Measurements from ENCODE around the gene ARHGAP24.

ARHGAP24 gene

DNA sequence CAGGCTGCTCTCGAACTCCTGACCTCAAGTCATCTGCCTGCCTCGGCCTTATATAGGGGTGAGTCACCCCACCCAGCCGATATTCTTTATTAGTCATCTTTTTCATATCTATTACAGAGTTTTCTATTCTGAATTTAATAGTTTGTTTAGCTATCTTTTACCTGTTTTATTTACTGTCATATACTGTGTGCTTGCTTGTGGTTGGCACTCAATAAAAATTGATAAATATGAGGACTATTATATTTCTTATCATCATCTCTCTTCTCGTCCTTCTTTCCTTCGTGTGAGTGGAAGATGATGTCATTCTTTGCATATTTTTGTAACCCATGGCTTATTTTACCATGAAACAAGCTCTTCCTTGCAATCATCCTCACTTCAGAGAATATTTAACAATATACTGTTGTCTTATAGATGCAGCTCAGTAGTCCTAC lies 265.5 kb downstream of the ARHGAP24 start:
- DNase-seq (ENCODE audit: low read depth in 2 of 2) = no peak

GRCh38 chr4:85741381-85741780 lies 266.4 kb downstream of the ARHGAP24 start:
- no peak for DNase-seq (ENCODE audit: low read depth in 2 of 2)

DNA sequence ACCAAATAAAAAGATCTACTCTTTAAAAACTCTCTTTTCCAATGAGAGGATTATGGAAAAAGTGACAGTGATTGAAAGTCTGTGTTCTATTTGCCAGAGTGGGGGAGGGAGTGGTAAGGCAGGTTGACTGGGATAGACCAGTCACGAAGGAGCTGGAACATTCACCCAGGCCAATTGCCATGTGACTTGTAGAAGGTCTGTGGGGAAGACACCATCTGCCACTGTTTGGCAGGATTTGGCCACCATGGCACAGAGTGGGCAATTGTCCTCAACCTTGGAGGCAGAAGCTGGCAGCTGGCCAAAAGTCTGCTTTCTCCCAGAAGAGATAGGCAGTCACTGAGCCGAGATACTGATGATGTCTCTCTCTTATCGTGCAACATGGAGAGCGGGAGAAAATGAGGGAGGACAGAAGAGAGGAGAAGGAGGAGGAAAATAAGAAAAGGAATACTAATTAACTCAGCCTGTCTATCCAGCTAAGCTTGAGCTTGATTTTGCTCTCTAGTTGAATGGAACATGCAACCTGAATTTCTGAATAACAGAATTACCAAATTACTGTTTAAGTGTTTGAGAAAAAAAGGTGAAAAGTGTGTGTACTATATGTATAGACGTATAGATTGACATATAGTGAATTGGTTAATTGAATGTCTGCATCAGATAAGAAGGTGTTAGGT lies 267.1 kb downstream of the ARHGAP24 start:
- DNase-seq (ENCODE audit: low read depth in 2 of 2) = no peak

- no peak for DNase-seq (ENCODE audit: low read depth in 2 of 2)
Observed at GRCh38 chr4:85744950-85745349, 270.0 kb downstream of the ARHGAP24 start.

DNA sequence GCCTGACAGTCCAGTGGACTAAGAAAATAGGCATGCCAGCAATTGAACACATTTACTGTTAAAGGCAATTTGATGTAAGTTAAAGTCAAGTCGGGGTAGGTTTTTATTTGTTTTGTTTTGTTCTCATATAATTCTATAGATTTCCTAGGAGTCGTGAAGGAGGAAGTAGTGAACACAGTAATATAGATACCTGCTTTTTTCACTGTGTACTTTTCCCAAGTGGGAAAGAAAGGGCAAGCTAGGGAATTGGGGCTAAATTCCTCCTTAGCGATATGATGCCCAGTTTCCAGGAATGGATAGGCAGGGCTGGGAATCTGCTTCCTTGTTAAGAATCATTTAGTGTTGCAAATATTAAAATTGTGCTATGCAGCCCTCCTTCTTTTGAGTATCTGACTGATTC lies 271.0 kb downstream of the ARHGAP24 start:
- no peak for DNase-seq (ENCODE audit: low read depth in 2 of 2)

DNA sequence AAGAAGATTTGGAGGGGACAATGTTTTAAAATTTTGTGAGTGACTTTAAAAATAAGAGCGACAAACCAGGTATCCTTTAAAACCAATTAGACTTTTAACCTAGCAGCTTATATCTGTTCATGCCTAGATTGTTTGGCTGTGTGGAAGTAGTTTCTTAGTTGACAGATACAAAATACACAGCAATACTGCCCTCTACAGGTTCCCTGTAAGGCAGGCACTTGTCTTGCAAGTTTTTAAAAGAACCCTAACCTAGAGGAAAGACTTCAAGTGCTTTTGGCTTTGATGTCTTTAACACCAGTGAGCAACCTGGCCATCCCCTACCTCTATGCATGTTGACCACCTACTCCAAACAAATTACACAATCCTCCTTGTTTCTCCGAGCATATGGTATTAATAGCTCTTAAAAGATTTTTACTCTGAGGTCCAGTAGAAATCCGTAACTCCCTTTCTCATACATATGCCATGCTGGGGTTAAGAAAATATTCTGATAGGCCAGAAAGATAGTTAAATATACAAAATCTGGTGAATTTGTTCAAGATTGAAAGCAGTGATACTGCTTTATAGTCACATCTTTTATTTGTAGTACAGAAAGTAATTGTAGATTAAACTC lies 273.0 kb downstream of the ARHGAP24 start:
- no peak for DNase-seq (ENCODE audit: low read depth in 2 of 2)

- DNase-seq (ENCODE audit: low read depth in 2 of 2) = no peak
Observed at GRCh38 chr4:85748654-85749053, 273.7 kb downstream of the ARHGAP24 start.

- DNase-seq (ENCODE audit: low read depth in 2 of 2) = no peak
Observed at GRCh38 chr4:85751866-85752265, 276.9 kb downstream of the ARHGAP24 start.

DNA sequence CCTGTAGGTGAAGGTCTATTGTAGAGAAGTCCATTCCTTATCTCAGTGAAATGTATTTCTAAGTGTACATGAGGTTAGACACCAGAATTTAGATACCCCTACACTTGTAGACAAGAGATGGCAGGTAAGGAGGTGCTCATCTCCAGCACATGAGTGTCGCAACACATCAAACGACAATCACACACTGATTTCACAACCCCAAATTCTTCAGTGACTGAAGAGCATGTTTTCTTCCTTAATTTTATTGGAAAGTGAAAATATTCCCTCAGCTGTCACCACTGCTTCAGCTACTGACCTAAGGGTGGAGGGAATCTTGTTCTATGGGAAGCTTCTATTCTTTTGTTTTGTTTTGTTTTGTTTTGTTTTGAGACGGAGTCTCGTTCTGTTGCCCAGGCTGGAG lies 280.3 kb downstream of the ARHGAP24 start:
- DNase-seq (ENCODE audit: low read depth in 2 of 2) = no peak

DNA sequence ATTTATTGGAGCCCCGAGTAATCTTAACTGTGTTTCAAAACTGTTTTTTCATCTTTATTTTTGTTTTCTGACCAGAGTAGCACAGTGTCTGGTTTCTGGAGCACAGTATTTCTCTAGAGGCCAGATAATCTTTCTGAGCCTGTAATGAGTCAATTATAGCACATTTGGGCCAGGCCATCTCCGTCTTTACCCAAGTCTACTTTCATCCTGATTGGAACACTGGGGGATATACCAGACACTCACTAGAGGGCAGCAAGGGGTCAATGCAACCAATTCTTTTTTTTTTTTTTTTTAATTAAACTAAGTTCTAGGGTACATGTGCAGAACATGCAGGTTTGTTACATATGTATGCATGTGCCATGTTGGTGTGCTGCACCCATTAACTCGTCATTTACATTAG lies 282.0 kb downstream of the ARHGAP24 start:
- no peak for DNase-seq (ENCODE audit: low read depth in 2 of 2)

DNA sequence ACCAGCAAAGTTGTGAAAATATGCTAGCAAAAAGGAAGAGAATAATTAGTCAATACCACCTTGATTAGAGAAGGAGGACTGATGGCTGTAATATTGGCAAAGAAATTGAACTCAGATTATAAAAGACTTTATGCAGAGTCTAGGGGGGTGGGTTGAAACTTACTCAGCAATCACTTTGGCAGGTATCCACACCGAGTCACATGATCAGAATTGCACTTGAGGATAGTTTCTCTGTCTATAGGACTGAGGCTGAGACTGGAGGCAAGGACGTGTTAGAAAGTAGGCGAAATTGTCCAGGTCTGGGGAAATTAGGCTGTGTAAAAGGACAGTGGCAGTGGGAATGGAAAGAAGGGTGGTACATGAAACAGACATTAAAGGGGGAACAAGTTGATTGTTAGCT lies 284.4 kb downstream of the ARHGAP24 start:
- DNase-seq (ENCODE audit: low read depth in 2 of 2) = no peak

DNA sequence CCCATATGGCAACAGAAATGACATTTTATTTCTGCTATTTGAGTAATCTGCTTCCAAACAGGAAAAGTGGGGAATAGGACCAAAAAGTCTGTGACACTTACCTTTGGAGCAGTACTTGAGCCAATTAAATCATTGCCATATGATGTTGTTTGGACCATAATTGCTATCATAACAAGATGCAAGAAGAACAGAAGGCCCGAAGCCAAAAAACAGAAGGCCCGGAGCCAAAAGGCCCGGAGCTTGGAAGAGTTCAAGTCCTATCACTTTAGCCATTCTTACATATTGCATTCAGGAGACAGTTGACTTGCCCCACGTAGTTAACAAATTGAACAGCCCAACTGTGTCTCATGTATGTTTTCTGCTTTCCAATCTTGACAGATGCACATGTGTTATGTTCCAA lies 285.6 kb downstream of the ARHGAP24 start:
- DNase-seq (ENCODE audit: low read depth in 2 of 2) = no peak

- DNase-seq (ENCODE audit: low read depth in 2 of 2) = no peak
Observed at GRCh38 chr4:85761803-85762528, 287.0 kb downstream of the ARHGAP24 start.

DNA sequence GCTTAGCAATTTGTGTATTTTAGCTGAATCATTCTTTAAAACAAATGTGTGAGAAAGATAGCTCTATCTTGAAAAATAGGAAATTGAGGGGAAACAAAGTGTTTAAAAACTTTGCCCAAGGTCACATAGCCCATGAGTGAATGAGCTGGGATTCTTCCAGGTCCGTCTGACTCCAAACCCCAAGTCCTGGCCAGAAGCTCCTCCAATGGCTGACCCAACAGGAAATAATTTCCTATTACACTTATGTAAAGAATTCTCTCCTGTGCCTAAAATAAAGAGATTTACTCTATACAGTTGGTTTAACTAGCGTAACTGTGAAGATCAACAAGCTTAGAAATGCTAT lies 287.6 kb downstream of the ARHGAP24 start:
- no peak for DNase-seq (ENCODE audit: low read depth in 2 of 2)

DNA sequence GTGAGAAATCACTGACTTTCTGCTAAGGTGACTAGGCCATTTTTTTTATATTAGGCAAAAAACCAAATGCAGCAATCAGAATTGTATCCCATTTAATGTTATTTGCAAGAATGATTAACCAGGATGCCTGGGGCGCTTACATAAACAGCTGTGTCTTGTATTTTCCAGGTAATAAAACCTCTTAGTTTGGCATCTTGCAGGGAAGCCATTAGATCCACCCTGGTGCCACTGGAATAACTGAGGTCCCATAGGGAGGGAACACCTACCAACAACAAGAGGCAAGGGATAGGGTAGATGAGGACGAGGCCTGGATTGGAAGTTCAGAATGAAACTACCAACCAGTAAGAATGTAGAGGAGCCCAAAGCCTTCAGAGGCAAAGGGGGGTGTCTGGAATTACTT lies 288.3 kb downstream of the ARHGAP24 start:
- DNase-seq (ENCODE audit: low read depth in 2 of 2) = no peak

- no peak for DNase-seq (ENCODE audit: low read depth in 2 of 2)
Observed at GRCh38 chr4:85767649-85768048, 292.7 kb downstream of the ARHGAP24 start.

- no peak for DNase-seq (ENCODE audit: low read depth in 2 of 2)
Observed at GRCh38 chr4:85769009-85769408, 294.1 kb downstream of the ARHGAP24 start.

DNA sequence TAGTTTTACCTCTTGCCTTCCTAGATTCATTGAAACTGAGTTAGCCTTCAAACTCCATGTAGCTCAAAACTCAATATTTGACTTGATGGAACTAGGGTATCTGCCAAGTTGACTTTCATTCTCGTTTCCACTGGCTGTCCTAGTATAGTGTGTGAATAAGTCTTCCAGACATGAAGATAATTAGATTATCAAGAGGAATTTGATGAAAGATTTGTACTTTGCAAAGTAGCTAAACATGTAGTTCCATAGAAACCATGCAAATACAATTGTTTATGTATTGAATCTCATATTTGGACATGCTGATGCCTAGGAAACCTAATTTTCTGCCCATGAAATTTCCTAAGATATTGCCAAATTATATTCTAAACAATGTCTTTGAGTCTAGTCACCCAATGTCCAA lies 297.5 kb downstream of the ARHGAP24 start:
- no peak for DNase-seq (ENCODE audit: low read depth in 2 of 2)

DNA sequence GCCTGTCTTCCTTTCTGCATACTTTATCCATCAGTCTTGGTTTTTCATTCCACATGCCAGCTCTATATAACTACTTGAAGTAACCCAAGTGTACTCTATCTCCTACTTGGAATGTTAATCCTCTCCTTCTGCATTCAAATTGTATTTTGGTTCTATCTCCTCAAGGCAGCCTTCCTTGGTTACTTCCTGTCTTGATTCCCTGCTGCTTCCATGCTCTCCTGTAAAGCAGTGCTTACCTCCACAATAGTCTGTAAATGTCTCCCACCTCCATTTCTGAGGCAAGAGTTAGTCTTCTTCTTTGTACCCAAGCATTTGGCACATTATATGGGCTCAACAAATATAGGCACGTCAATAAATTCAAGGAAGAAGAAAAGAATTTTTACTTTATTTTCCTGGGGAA lies 298.4 kb downstream of the ARHGAP24 start:
- DNase-seq (ENCODE audit: low read depth in 2 of 2) = no peak

GRCh38 chr4:85774000-85774399 lies 299.1 kb downstream of the ARHGAP24 start:
- DNase-seq (ENCODE audit: low read depth in 2 of 2) = no peak

DNA sequence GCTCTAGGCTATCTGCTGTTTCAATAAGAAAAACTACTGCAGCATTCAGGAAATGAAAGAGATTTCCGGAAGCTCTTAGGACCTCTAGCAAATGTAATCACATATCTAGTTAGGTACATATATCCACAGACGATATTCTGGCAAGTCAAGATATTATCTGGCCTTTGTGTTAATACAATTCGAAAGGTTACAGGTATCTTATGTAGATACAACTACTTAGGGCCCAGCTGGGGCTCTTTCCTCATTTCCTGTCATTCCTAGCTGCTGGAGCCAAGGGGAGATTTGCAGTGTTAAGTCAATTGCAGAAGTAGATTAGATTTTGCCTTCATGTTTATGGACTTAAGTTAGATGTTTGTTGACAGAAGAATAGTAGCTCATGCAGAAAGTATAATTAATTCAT lies 299.5 kb downstream of the ARHGAP24 start:
- no peak for DNase-seq (ENCODE audit: low read depth in 2 of 2)

- DNase-seq (ENCODE audit: low read depth in 2 of 2) = no peak
Observed at GRCh38 chr4:85776096-85776495, 301.1 kb downstream of the ARHGAP24 start.

- no peak for DNase-seq (ENCODE audit: low read depth in 2 of 2)
Observed at GRCh38 chr4:85776579-85776978, 301.6 kb downstream of the ARHGAP24 start.

All from stimulated activated CD4-positive, alpha-beta T cell treated with anti-CD3 and anti-CD28 coated beads, Interleukin-1b, Interleukin-23, amount 100 ng/mL, for 4 hours (primary cell).